SK-N-MC (cell line): ENCODE results near the gene SHC4.

Experiments
- EZH2 ChIP-seq: fragments of 200-600 bp; sonication (generic); IDR thresholded peaks from one replicate; pipeline ENCODE4 v1.6.1; 2017; ENCODE audit warnings: antibody characterized with exemption
- POLR2AphosphoS5 ChIP-seq: IDR thresholded peaks from 2 replicates; pipeline ENCODE4 v1.6.1; 2012; ENCODE audit warnings: mild to moderate bottlenecking, low read depth, low read length, borderline replicate concordance

GRCh38 chr15:48976444-48977088 is 12.8 kb upstream of the SHC4 start:
- TF ChIP-seq EZH2 = no peak
- no peak for TF ChIP-seq POLR2AphosphoS5
